WTC11 (cell line): ENCODE results near the gene MBD3. TPM values are rescaled to one million over a fixed set of nuclear protein-coding genes. Genes with fewer than 3 reads are reported as not detected.

Experiments used
- ATAC-seq: fragments of 200-7000 bp; cut with Tn5 transposase; 2 replicates; pipeline ENCODE4 v1.10.0; 2021; ENCODE audit warnings: mild to moderate bottlenecking, moderate library complexity
- CTCF ChIA-PET: fragments of 300-600 bp; sonication (Branson Sonifier 250); formaldehyde crosslinking; loops from one replicate; lab custom pipeline; 2021; ENCODE audit warnings: antibody characterized with exemption; lab: Charles Lee
- POLR2A ChIA-PET: fragments of 350-600 bp; sonication (Branson Sonifier 250); formaldehyde crosslinking; loops from one replicate; lab custom pipeline; 2021; ENCODE audit warnings: antibody characterized with exemption; lab: Charles Lee
- DNase-seq: peaks from one replicate; pipeline ENCODE4 v3.0.0; 2021; ENCODE audit warnings: low spot score
- H3K27ac Mint-ChIP-seq: 2 replicates; pipeline ENCODE4 v1.8.0; 2021; ENCODE audit warnings: mixed read lengths
- H3K27me3 Mint-ChIP-seq: 2 replicates; pipeline ENCODE4 v1.8.0; 2021; ENCODE audit warnings: low read depth, mild to moderate bottlenecking, moderate library complexity, mixed read lengths
- H3K36me3 Mint-ChIP-seq: 2 replicates; pipeline ENCODE4 v1.8.0; 2021; ENCODE audit warnings: mixed read lengths
- H3K4me1 Mint-ChIP-seq: 2 replicates; pipeline ENCODE4 v1.8.0; 2022; ENCODE audit warnings: mixed read lengths
- H3K4me3 Mint-ChIP-seq: 2 replicates; pipeline ENCODE4 v1.8.0; 2021; ENCODE audit warnings: mild to moderate bottlenecking, moderate library complexity, mixed read lengths
- H3K9me3 Mint-ChIP-seq: 2 replicates; pipeline ENCODE4 v1.8.0; 2021; ENCODE audit warnings: mixed read lengths
- CREM ChIP-seq: sonication (generic); formaldehyde crosslinking; IDR thresholded peaks from 2 replicates; pipeline ENCODE4 v1.8.1; 2022; ENCODE audit warnings: mild to moderate bottlenecking, missing genetic modification reagents, moderate library complexity
- FOXP1 ChIP-seq: sonication (generic); formaldehyde crosslinking; IDR thresholded peaks from 2 replicates; pipeline ENCODE4 v1.8.0; 2022; ENCODE audit warnings: missing genetic modification reagents, mild to moderate bottlenecking, moderate library complexity, borderline replicate concordance
- MAX ChIP-seq: sonication (generic); formaldehyde crosslinking; IDR thresholded peaks from 2 replicates; pipeline ENCODE4 v1.8.0; 2022; ENCODE audit warnings: mild to moderate bottlenecking, missing genetic modification reagents
- RORB ChIP-seq: fragments of 250-450 bp; sonication (Bioruptor Pico); IDR thresholded peaks from 2 replicates; pipeline ENCODE4 v1.9.0; 2021; ENCODE audit warnings: mild to moderate bottlenecking
- SMAD3 ChIP-seq: sonication (generic); formaldehyde crosslinking; IDR thresholded peaks from 2 replicates; pipeline ENCODE4 v1.8.0; 2022; ENCODE audit warnings: missing genetic modification reagents, mild to moderate bottlenecking, borderline replicate concordance
- SMAD4 ChIP-seq: sonication (generic); formaldehyde crosslinking; IDR thresholded peaks from 2 replicates; pipeline ENCODE4 v1.8.0; 2022; ENCODE audit warnings: mild to moderate bottlenecking, missing genetic modification reagents
- TCF7 ChIP-seq: sonication (generic); formaldehyde crosslinking; IDR thresholded peaks from 2 replicates; pipeline ENCODE4 v1.8.0; 2022; ENCODE audit warnings: mild to moderate bottlenecking, low read depth, missing genetic modification reagents, moderate library complexity
- TEAD1 ChIP-seq: sonication (generic); formaldehyde crosslinking; IDR thresholded peaks from 2 replicates; pipeline ENCODE4 v1.8.0; 2022; ENCODE audit warnings: mild to moderate bottlenecking, missing genetic modification reagents
- TP53 ChIP-seq: sonication (generic); formaldehyde crosslinking; IDR thresholded peaks from 2 replicates; pipeline ENCODE4 v1.8.1; 2023; ENCODE audit warnings: mild to moderate bottlenecking, missing genetic modification reagents
- ZNF121 ChIP-seq: sonication (generic); formaldehyde crosslinking; IDR thresholded peaks from 2 replicates; pipeline ENCODE4 v1.8.0; 2023; ENCODE audit warnings: missing genetic modification reagents
- ZNF138 ChIP-seq: sonication (generic); formaldehyde crosslinking; conservative IDR thresholded peaks from 2 replicates; pipeline ENCODE4 v1.8.1; 2022; ENCODE audit warnings: mild to moderate bottlenecking, moderate library complexity, missing genetic modification reagents
- ZSCAN18 ChIP-seq: fragments of 250-450 bp; sonication (Bioruptor Pico); IDR thresholded peaks from 2 replicates; pipeline ENCODE4 v2.1.2; 2022; ENCODE audit warnings: mild to moderate bottlenecking, moderate library complexity
- total RNA-seq: library from RNA; stranded (reverse); gene quantifications from 3 replicates; pipeline ENCODE4 v1.2.3, GENCODE V29; 2021
- TF ChIP-seq, protein P1 (sequence below): sonication (generic); formaldehyde crosslinking; IDR thresholded peaks from 2 replicates; pipeline ENCODE4 v1.8.1; 2022; ENCODE audit warnings: mild to moderate bottlenecking, missing genetic modification reagents, moderate library complexity, borderline replicate concordance
- TF ChIP-seq, protein P2 (sequence below): sonication (generic); formaldehyde crosslinking; IDR thresholded peaks from 2 replicates; pipeline ENCODE4 v1.8.1; 2023; ENCODE audit warnings: mild to moderate bottlenecking, missing genetic modification reagents
- TF ChIP-seq, protein P3 (sequence below): sonication (generic); formaldehyde crosslinking; IDR thresholded peaks from 2 replicates; pipeline ENCODE4 v1.8.0; 2022; ENCODE audit warnings: missing genetic modification reagents

MBD3 gene
- total RNA-seq, 1 experiment from 2014 or later: 90.2 TPM

GRCh38 chr19:1563251-1563650 is 29.4 kb downstream of the MBD3 start:
- H3K36me3 Mint-ChIP-seq: peaks cover 5% of the 10 kb centered on the region; the same call in 1 of the 2 replicates
- H3K4me3 Mint-ChIP-seq: no peak overlapping the region
- H3K9me3 Mint-ChIP-seq: no peaks in the 10 kb centered on the region
- ChIA-PET POLR2A (interaction anchor here (0.6 kb wide), 1 partner anchor 804 kb away, joined by 4 read pairs; no protein-coding TSS in a partner anchor), CTCF (interaction anchor here (1.0 to 1.4 kb wide), 2 partner anchors 12 to 17 kb away, joined by 3 read pairs; no protein-coding TSS in a partner anchor)
- DNase-seq (no peak), ATAC-seq (no peak)
- H3K27me3 Mint-ChIP-seq: no peaks in the 10 kb centered on the region
- H3K4me1 Mint-ChIP-seq: no peaks in the 10 kb centered on the region
- no peak overlapping the region for H3K27ac Mint-ChIP-seq
- TF ChIP-seq SMAD3 (CRISPR knock-in tag) (no peak), RORB (CRISPR knock-in tag) (no peak), MAX (no peak), ZSCAN18 (no peak), CREM (CRISPR knock-in tag) (no peak), TP53 (CRISPR knock-in tag) (no peak), SMAD4 (no peak), ZNF138 (CRISPR knock-in tag) (no peak)
- TF ChIP-seq, protein P1, sequence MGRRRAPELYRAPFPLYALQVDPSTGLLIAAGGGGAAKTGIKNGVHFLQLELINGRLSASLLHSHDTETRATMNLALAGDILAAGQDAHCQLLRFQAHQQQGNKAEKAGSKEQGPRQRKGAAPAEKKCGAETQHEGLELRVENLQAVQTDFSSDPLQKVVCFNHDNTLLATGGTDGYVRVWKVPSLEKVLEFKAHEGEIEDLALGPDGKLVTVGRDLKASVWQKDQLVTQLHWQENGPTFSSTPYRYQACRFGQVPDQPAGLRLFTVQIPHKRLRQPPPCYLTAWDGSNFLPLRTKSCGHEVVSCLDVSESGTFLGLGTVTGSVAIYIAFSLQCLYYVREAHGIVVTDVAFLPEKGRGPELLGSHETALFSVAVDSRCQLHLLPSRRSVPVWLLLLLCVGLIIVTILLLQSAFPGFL (CRISPR knock-in tag): no peak
- TF ChIP-seq, protein P2, sequence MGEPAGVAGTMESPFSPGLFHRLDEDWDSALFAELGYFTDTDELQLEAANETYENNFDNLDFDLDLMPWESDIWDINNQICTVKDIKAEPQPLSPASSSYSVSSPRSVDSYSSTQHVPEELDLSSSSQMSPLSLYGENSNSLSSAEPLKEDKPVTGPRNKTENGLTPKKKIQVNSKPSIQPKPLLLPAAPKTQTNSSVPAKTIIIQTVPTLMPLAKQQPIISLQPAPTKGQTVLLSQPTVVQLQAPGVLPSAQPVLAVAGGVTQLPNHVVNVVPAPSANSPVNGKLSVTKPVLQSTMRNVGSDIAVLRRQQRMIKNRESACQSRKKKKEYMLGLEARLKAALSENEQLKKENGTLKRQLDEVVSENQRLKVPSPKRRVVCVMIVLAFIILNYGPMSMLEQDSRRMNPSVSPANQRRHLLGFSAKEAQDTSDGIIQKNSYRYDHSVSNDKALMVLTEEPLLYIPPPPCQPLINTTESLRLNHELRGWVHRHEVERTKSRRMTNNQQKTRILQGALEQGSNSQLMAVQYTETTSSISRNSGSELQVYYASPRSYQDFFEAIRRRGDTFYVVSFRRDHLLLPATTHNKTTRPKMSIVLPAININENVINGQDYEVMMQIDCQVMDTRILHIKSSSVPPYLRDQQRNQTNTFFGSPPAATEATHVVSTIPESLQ: no peak

DNA sequence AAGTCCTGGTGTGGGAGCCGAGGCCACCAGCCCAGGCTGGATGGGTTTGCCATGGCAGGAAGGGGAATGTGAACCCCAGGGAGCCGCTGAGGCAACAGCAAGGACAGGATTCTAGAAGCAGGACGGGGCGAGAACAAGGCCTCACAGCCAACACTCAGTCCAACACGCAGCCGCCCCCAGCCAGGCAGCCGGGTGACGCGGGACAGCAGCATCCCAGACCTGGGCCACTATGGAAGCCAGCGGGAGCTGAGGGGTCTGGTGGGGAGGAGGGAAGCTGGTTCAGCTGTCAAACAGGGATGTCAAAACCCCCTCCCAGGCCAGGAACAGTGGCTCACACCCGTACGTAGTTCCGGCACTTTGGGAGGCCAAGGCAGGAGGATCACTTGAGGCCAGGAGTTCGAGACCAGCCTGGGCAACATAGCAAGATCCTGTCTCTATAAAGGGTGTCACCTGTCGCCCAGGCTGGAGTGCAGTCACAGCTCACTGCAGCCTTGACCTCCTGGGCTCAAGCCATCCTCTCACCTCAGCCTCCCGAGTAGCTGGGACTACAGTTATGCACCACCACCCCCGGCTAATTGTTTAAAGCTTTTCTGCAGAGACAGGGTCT is 31.3 kb downstream of the MBD3 start:
- CTCF ChIA-PET: interaction anchor here (1.1 kb wide), 1 partner anchor 15 kb away, joined by 5 read pairs; no protein-coding TSS in a partner anchor
- DNase-seq: no peak
- no peaks in the 10 kb centered on the region for H3K27me3 Mint-ChIP-seq
- peaks cover 5% of the 10 kb centered on the region; the same call in 1 of the 2 replicates for H3K36me3 Mint-ChIP-seq
- H3K4me1 Mint-ChIP-seq: no peaks in the 10 kb centered on the region
- no peak for TF ChIP-seq TEAD1
- no peak for TF ChIP-seq TCF7 (CRISPR knock-in tag)
- peak; percentile 95 for TF ChIP-seq ZNF121
- no peak for TF ChIP-seq FOXP1 (CRISPR knock-in tag)
- TF ChIP-seq, protein P3, sequence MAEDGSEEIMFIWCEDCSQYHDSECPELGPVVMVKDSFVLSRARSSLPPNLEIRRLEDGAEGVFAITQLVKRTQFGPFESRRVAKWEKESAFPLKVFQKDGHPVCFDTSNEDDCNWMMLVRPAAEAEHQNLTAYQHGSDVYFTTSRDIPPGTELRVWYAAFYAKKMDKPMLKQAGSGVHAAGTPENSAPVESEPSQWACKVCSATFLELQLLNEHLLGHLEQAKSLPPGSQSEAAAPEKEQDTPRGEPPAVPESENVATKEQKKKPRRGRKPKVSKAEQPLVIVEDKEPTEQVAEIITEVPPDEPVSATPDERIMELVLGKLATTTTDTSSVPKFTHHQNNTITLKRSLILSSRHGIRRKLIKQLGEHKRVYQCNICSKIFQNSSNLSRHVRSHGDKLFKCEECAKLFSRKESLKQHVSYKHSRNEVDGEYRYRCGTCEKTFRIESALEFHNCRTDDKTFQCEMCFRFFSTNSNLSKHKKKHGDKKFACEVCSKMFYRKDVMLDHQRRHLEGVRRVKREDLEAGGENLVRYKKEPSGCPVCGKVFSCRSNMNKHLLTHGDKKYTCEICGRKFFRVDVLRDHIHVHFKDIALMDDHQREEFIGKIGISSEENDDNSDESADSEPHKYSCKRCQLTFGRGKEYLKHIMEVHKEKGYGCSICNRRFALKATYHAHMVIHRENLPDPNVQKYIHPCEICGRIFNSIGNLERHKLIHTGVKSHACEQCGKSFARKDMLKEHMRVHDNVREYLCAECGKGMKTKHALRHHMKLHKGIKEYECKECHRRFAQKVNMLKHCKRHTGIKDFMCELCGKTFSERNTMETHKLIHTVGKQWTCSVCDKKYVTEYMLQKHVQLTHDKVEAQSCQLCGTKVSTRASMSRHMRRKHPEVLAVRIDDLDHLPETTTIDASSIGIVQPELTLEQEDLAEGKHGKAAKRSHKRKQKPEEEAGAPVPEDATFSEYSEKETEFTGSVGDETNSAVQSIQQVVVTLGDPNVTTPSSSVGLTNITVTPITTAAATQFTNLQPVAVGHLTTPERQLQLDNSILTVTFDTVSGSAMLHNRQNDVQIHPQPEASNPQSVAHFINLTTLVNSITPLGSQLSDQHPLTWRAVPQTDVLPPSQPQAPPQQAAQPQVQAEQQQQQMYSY (CRISPR knock-in tag): no peak
- POLR2A ChIA-PET: no interaction called here
- no peak for ATAC-seq
- H3K4me3 Mint-ChIP-seq: no peak overlapping the region
- H3K9me3 Mint-ChIP-seq: no peaks in the 10 kb centered on the region
- H3K27ac Mint-ChIP-seq: no peak overlapping the region
